A549 (cell line): Measurements from ENCODE around the gene ME2. TPM values are rescaled to one million over a fixed set of nuclear protein-coding genes. Genes with fewer than 3 reads are reported as not detected.

Experiments
- ATAC-seq, 2 experiments: fragments of 200-7000 bp in 1 of 2; fragments of >200 bp in 1 of 2; cut with Nextera tagmentation in 1 of 2; cut with Tn5 transposase in 1 of 2; 3 replicates each; pipeline versions ENCODE4 v1.8.0 to v1.9.1; 2018 to 2020; ENCODE audit warnings: mild to moderate bottlenecking in 1 of 2, moderate library complexity in 1 of 2
- CTCF ChIA-PET: fragments of 300-600 bp; sonication (Branson Sonifier 250); formaldehyde crosslinking; extraction: SDS; loops from one replicate; lab custom pipeline; 2021; ENCODE audit warnings: antibody characterized with exemption, inconsistent platforms; lab: Yijun Ruan, JAX
- POLR2A ChIA-PET: fragments of 350-600 bp; formaldehyde crosslinking; extraction: SDS; loops from one replicate; lab custom pipeline; 2021; ENCODE audit warnings: antibody characterized with exemption, inconsistent platforms; lab: Yijun Ruan, JAX
- DNase-seq, 2 experiments: peaks; one replicate each; pipeline versions ENCODE4 v3.0.0 to v3.0.0-alpha.2; 2011 to 2016; ENCODE audit warnings: low read depth in 1 of 2, low spot score in 1 of 2
- FAIRE-seq: peaks from 2 replicates; lab custom pipeline; 2011; peaks lifted over from hg19 to GRCh38; lab: Jason Lieb, UNC
- H3K27ac ChIP-seq, 2 experiments: fragments of >200 bp; sonication (Bioruptor Twin); formaldehyde crosslinking; 3 replicates each; pipeline ENCODE4 v1.5.1; 2016 to 2017
- H3K4me1 ChIP-seq: fragments of >200 bp; sonication (Bioruptor Twin); formaldehyde crosslinking; 3 replicates; pipeline ENCODE4 v1.6.1; 2016
- H3K4me2 ChIP-seq: fragments of >200 bp; sonication (Bioruptor Twin); formaldehyde crosslinking; 3 replicates; pipeline ENCODE4 v1.6.1; 2016
- H3K4me3 ChIP-seq: fragments of >200 bp; sonication (Bioruptor Twin); formaldehyde crosslinking; 3 replicates; pipeline ENCODE4 v1.5.1; 2016
- H3K9me3 ChIP-seq: fragments of >200 bp; sonication (Bioruptor Twin); formaldehyde crosslinking; 3 replicates; pipeline ENCODE4 v1.6.1; 2016
- BCL3 ChIP-seq: fragments of >200 bp; sonication (Bioruptor Twin); formaldehyde crosslinking; IDR thresholded peaks from 3 replicates; pipeline ENCODE4 v1.6.1; 2016
- BHLHE40 ChIP-seq: IDR thresholded peaks from 2 replicates; pipeline ENCODE4 v1.6.1; 2012; ENCODE audit warnings: low read depth, low read length, inconsistent platforms
- CHD2 ChIP-seq: fragments of 150-350 bp; IDR thresholded peaks from 2 replicates; pipeline ENCODE4 v1.6.1; 2014; ENCODE audit warnings: low read length; ENCODE audit not compliant: partially characterized antibody
- CHD4 ChIP-seq: fragments of 200-600 bp; sonication (generic); IDR thresholded peaks from 2 replicates; pipeline ENCODE4 v1.6.1; 2016; ENCODE audit warnings: antibody characterized with exemption, mild to moderate bottlenecking, borderline replicate concordance
- E2F6 ChIP-seq: IDR thresholded peaks from 2 replicates; pipeline ENCODE4 v1.6.1; 2012; ENCODE audit warnings: low read depth, borderline replicate concordance
- ELK1 ChIP-seq: fragments of 150-350 bp; IDR thresholded peaks from 2 replicates; pipeline ENCODE4 v1.6.1; 2014; ENCODE audit warnings: low read depth, mild to moderate bottlenecking, low read length
- EP300 ChIP-seq, 2 experiments: fragments of >200 bp; sonication (Bioruptor Twin); formaldehyde crosslinking; IDR thresholded peaks; 2 replicates in 1 of 2; 3 replicates in 1 of 2; pipeline ENCODE4 v1.6.1; 2016 to 2017
- ESRRA ChIP-seq: fragments of 150-350 bp; IDR thresholded peaks from 2 replicates; pipeline ENCODE4 v1.6.1; 2014; ENCODE audit warnings: mild to moderate bottlenecking, low read length, borderline replicate concordance
- HDAC2 ChIP-seq: fragments of 200-600 bp; sonication (generic); IDR thresholded peaks from 2 replicates; pipeline ENCODE4 v1.6.1; 2016
- HEYL ChIP-seq: fragments of 250-450 bp; sonication (Bioruptor Pico); IDR thresholded peaks from 2 replicates; pipeline ENCODE4 v1.8.0; 2021; ENCODE audit warnings: mild to moderate bottlenecking, moderate library complexity
- HMGXB4 ChIP-seq: fragments of 250-450 bp; sonication (Bioruptor Pico); IDR thresholded peaks from 2 replicates; pipeline ENCODE4 v1.5.0; 2021; ENCODE audit warnings: mild to moderate bottlenecking, moderate library complexity, borderline replicate concordance
- HOXB13 ChIP-seq: fragments of 250-450 bp; sonication (Bioruptor Pico); IDR thresholded peaks from 2 replicates; pipeline ENCODE4 v1.5.0; 2020; ENCODE audit warnings: low read depth, mild to moderate bottlenecking, moderate library complexity
- JUN ChIP-seq, 2 experiments: fragments of >200 bp; sonication (Bioruptor Twin); formaldehyde crosslinking; IDR thresholded peaks; 2 replicates in 1 of 2; 3 replicates in 1 of 2; pipeline ENCODE4 v1.6.1; 2016 to 2017
- KDM1A ChIP-seq: fragments of 200-600 bp; sonication (generic); IDR thresholded peaks from 2 replicates; pipeline ENCODE4 v1.6.1; 2016; ENCODE audit warnings: low read depth, mild to moderate bottlenecking
- KDM5A ChIP-seq: fragments of 200-600 bp; sonication (generic); IDR thresholded peaks from 2 replicates; pipeline ENCODE4 v1.6.1; 2016; ENCODE audit warnings: antibody characterized with exemption, mild to moderate bottlenecking
- MAFK ChIP-seq: fragments of 450-650 bp; IDR thresholded peaks from 2 replicates; pipeline ENCODE4 v1.6.1; 2014; ENCODE audit not compliant: partially characterized antibody
- MYC ChIP-seq: IDR thresholded peaks from 2 replicates; pipeline ENCODE4 v1.6.1; 2012; ENCODE audit warnings: mild to moderate bottlenecking, inconsistent platforms, low read length, improper control_type of control experiment, borderline replicate concordance
- PBX3 ChIP-seq: IDR thresholded peaks from 2 replicates; pipeline ENCODE4 v1.6.1; 2012
- PHF8 ChIP-seq: fragments of 200-600 bp; sonication (generic); IDR thresholded peaks from 2 replicates; pipeline ENCODE4 v1.6.1; 2016; ENCODE audit warnings: low read depth, mild to moderate bottlenecking, antibody characterized with exemption, moderate library complexity, borderline replicate concordance
- POLR2A ChIP-seq: IDR thresholded peaks from 2 replicates; pipeline ENCODE4 v1.6.1; 2012; ENCODE audit warnings: mild to moderate bottlenecking, low read length
- RARB ChIP-seq: fragments of 250-450 bp; sonication (Bioruptor Pico); IDR thresholded peaks from 2 replicates; pipeline ENCODE4 v1.8.0; 2021; ENCODE audit warnings: mild to moderate bottlenecking, moderate library complexity
- RCOR1 ChIP-seq: fragments of 150-350 bp; IDR thresholded peaks from 2 replicates; pipeline ENCODE4 v1.6.1; 2014; ENCODE audit warnings: antibody characterized with exemption, low read length, low read depth
- REST ChIP-seq: fragments of 200-600 bp; sonication (generic); IDR thresholded peaks from 2 replicates; pipeline ENCODE4 v1.6.1; 2016; ENCODE audit warnings: antibody characterized with exemption, mild to moderate bottlenecking, moderate library complexity
- RNF2 ChIP-seq: fragments of 200-600 bp; sonication (generic); IDR thresholded peaks from 2 replicates; pipeline ENCODE4 v1.6.1; 2016; ENCODE audit warnings: low read depth, mild to moderate bottlenecking, antibody characterized with exemption, moderate library complexity, borderline replicate concordance
- SREBF2 ChIP-seq: fragments of 450-650 bp; IDR thresholded peaks from 2 replicates; pipeline ENCODE4 v1.6.1; 2014; ENCODE audit warnings: mild to moderate bottlenecking, moderate library complexity
- TFCP2L1 ChIP-seq: fragments of 250-450 bp; sonication (Bioruptor Pico); IDR thresholded peaks from 2 replicates; pipeline ENCODE4 v1.5.0; 2021; ENCODE audit warnings: mild to moderate bottlenecking
- TP53 ChIP-seq: fragments of 250-450 bp; sonication (Bioruptor Pico); IDR thresholded peaks from 2 replicates; pipeline ENCODE4 v1.5.0; 2021; ENCODE audit warnings: mild to moderate bottlenecking, moderate library complexity
- ZC3H11A ChIP-seq: fragments of 450-650 bp; IDR thresholded peaks from 2 replicates; pipeline ENCODE4 v1.6.1; 2014; ENCODE audit warnings: antibody characterized with exemption, mild to moderate bottlenecking
- WGBS: methylation state at CpG from one replicate; pipeline ENCODE4 v1.1.6; 2017; ENCODE audit errors: missing lambda C conversion rate; 5-methylcytosine and 5-hydroxymethylcytosine counted together
- polyA plus RNA-seq, 4 experiments: library from polyadenylated mRNA; depleted of rRNA in 3 of 4; stranded (reverse); fragments of >200 nt; fragmentation: RNase III in 1 of 4; extraction: RNeasy Plus Mini Kit Qiagen cat#74134 plus additional on column Dnase treatment in 1 of 4; gene quantifications; 2 replicates in 3 of 4; 3 replicates in 1 of 4; pipeline ENCODE4 v1.2.3, GENCODE V29; 2011 to 2017

The ME2 gene
- polyA plus RNA-seq, 2 of the 4 experiments (the other 2 are of a cell fraction): 46.8 to 88.0 TPM

- FAIRE-seq (no peak), DNase-seq (peak; percentile 50 to 82), ATAC-seq (peak; percentile 98 to 99)
- Histone ChIP-seq H3K9me3 (peaks cover 2% of the 10 kb centered on the region; the same call in 2 of the 3 replicates), H3K4me2 (peak within 1 kb of the TSS; percentile 86), H3K4me3 (peak within 1 kb of the TSS; percentile 64), H3K4me1 (peaks cover 21% of the 10 kb centered on the region), H3K27ac (peak within 1 kb of the TSS; percentile 88 to 100)
- TF ChIP-seq BCL3 (peak; percentile 83; the same call in 1 of the 3 replicates), E2F6 (peak; percentile 89), HDAC2 (no peak), TP53 (CRISPR knock-in tag) (no peak), ZC3H11A (no peak), ELK1 (no peak), SREBF2 (no peak), KDM5A (0 out of 2 replicates have a peak, but pooled peaks have one; percentile 26), MYC (0 out of 2 replicates have a peak, but pooled peaks have one; percentile 33), PHF8 (peak; percentile 98), HOXB13 (CRISPR knock-in tag) (no peak), CHD2 (no peak), HEYL (CRISPR knock-in tag) (no peak), HMGXB4 (CRISPR knock-in tag) (no peak; the same call in 1 of the 2 replicates), RARB (CRISPR knock-in tag) (no peak), POLR2A (peak; percentile 77), JUN (IDR thresholded peaks at IDR 0.05) (peak; percentile 76 to 86), RNF2 (no peak), BHLHE40 (no peak), TFCP2L1 (CRISPR knock-in tag) (no peak), ESRRA (no peak), EP300 (IDR thresholded peaks at IDR 0.05) (no peak), RCOR1 (no peak), CHD4 (no peak), PBX3 (no peak), MAFK (no peak), KDM1A (no peak), REST (no peak; the same call in 1 of the 2 replicates)
- under 1% methylated on average over 21 of the region's 84 CpGs for WGBS
- ChIA-PET CTCF (interaction anchor here (1.1 to 1.6 kb wide), 3 partner anchors 12 to 148 kb away, joined by 3 to 5 read pairs (median 4); no protein-coding TSS in a partner anchor), POLR2A (interaction anchor here (0.6 to 2.1 kb wide), 10 partner anchors 11 to 230 kb away, joined by 3 to 17 read pairs (median 3); partner anchors contain the start of genes ME2, MEX3C and SMAD4)
Observed at GRCh38 chr18:50967714-50968661, 89.1 kb downstream of the ME2 start, which contains the start of gene ELAC1. ELAC1 (plus strand) TSS chr18:50968040; CDS start chr18:50974405, 6,365 bp downstream.
